ENCODE measurements around the gene SLC22A23. TPM values are rescaled to one million over a fixed set of nuclear protein-coding genes. Genes with fewer than 3 reads are reported as not detected.

The SLC22A23 gene
- total RNA-seq, 2 experiments from 2014 or later: 13.4 to 13.6 TPM

GRCh38 chr6:3291987-3292386 is 164.9 kb downstream of the SLC22A23 start:
- H3K9me3 Mint-ChIP-seq: no peaks in the 10 kb centered on the region

GRCh38 chr6:3291346-3291745 is 165.5 kb downstream of the SLC22A23 start:
- POLR2A ChIA-PET: no interaction called here
- H3K27ac Mint-ChIP-seq: no peak overlapping the region
- CTCF ChIA-PET: interaction anchor here (1.0 kb wide), 1 partner anchor 169 kb away, joined by 3 read pairs; no protein-coding TSS in a partner anchor

More at GRCh38 chr6:3291987-3292386, 164.9 kb downstream of the SLC22A23 start:
- H3K36me3 Mint-ChIP-seq (ENCODE audit: low read depth): no peaks in the 10 kb centered on the region
- ChIA-PET CTCF (interaction anchor here (1.0 kb wide), 1 partner anchor 168 kb away, joined by 3 read pairs; no protein-coding TSS in a partner anchor), POLR2A (no interaction called here)
- H3K9me3 ChIP-seq (ENCODE audit: control insufficient read depth in 1 of 2, insufficient read depth in 1 of 2, low read length in 2 of 2): no peaks in the 10 kb centered on the region
- intact Hi-C loops (cut with DNase I, micrococcal nuclease): no loop called here
- H3K27ac ChIP-seq (ENCODE audit: low read depth in 1 of 2, low read length in 2 of 2): no peak overlapping the region
- ATAC-seq (ENCODE audit: poor library complexity): no peak
- no peak overlapping the region for H3K4me3 ChIP-seq (ENCODE audit: low read length)
- H3K27me3 Mint-ChIP-seq: no peaks in the 10 kb centered on the region
- peak in 1 of 14 experiments; percentile 4 for DNase-seq
- no peak overlapping the region for H3K4me3 Mint-ChIP-seq
- no peaks in the 10 kb centered on the region for H3K27me3 ChIP-seq (ENCODE audit: control insufficient read depth in 1 of 2, insufficient read depth in 2 of 2, low read length in 2 of 2)
- H3K4me1 Mint-ChIP-seq (ENCODE audit: low read depth): no peaks in the 10 kb centered on the region
- no peaks in the 10 kb centered on the region for H3K4me1 ChIP-seq (ENCODE audit: insufficient read depth, low read length)
- TF ChIP-seq CTCF (IDR thresholded peaks at IDR 0.05): no peak
- no peak overlapping the region for H3K27ac Mint-ChIP-seq
- no peaks in the 10 kb centered on the region for H3K36me3 ChIP-seq (ENCODE audit: insufficient read depth, low read length)

GRCh38 chr6:3290931-3291211 is 166.0 kb downstream of the SLC22A23 start:
- CTCF ChIA-PET: no interaction called here
- no peaks in the 10 kb centered on the region for H3K27me3 ChIP-seq (ENCODE audit: control insufficient read depth in 1 of 2, insufficient read depth in 2 of 2, low read length in 2 of 2)
- DNase-seq (peak in 1 of 14 experiments; percentile 11), ATAC-seq (ENCODE audit: poor library complexity) (no peak)
- H3K4me3 ChIP-seq (ENCODE audit: low read length): no peak overlapping the region
- intact Hi-C loops (cut with DNase I, micrococcal nuclease): no loop called here
- Mint-ChIP-seq H3K27ac (no peak overlapping the region), H3K4me3 (no peak overlapping the region), H3K27me3 (no peaks in the 10 kb centered on the region), H3K36me3 (ENCODE audit: low read depth) (no peaks in the 10 kb centered on the region), H3K9me3 (no peaks in the 10 kb centered on the region), H3K4me1 (ENCODE audit: low read depth) (no peaks in the 10 kb centered on the region)
- TF ChIP-seq CTCF (IDR thresholded peaks at IDR 0.05): no peak
- H3K27ac ChIP-seq (ENCODE audit: low read depth in 1 of 2, low read length in 2 of 2): no peak overlapping the region
- H3K9me3 ChIP-seq (ENCODE audit: control insufficient read depth in 1 of 2, insufficient read depth in 1 of 2, low read length in 2 of 2): no peaks in the 10 kb centered on the region
- POLR2A ChIA-PET: no interaction called here
- H3K4me1 ChIP-seq (ENCODE audit: insufficient read depth, low read length): no peaks in the 10 kb centered on the region
- H3K36me3 ChIP-seq (ENCODE audit: insufficient read depth, low read length): no peaks in the 10 kb centered on the region

More at GRCh38 chr6:3291346-3291745, 165.5 kb downstream of the SLC22A23 start:
- TF ChIP-seq CTCF (IDR thresholded peaks at IDR 0.05): no peak
- Mint-ChIP-seq H3K9me3 (no peaks in the 10 kb centered on the region), H3K36me3 (ENCODE audit: low read depth) (no peaks in the 10 kb centered on the region), H3K4me1 (ENCODE audit: low read depth) (no peaks in the 10 kb centered on the region), H3K27me3 (no peaks in the 10 kb centered on the region), H3K4me3 (no peak overlapping the region)
- no peaks in the 10 kb centered on the region for H3K4me1 ChIP-seq (ENCODE audit: insufficient read depth, low read length)
- H3K9me3 ChIP-seq (ENCODE audit: control insufficient read depth in 1 of 2, insufficient read depth in 1 of 2, low read length in 2 of 2): no peaks in the 10 kb centered on the region
- no peak for DNase-seq
- H3K27me3 ChIP-seq (ENCODE audit: control insufficient read depth in 1 of 2, insufficient read depth in 2 of 2, low read length in 2 of 2): no peaks in the 10 kb centered on the region
- ATAC-seq (ENCODE audit: poor library complexity): no peak
- H3K36me3 ChIP-seq (ENCODE audit: insufficient read depth, low read length): no peaks in the 10 kb centered on the region
- H3K27ac ChIP-seq (ENCODE audit: low read depth in 1 of 2, low read length in 2 of 2): no peak overlapping the region
- no peak overlapping the region for H3K4me3 ChIP-seq (ENCODE audit: low read length)
- intact Hi-C loops (cut with DNase I, micrococcal nuclease): no loop called here
